HEK293 (cell line): ENCODE results near the gene CPXM2.

Experiments
- CTCF ChIA-PET: fragments of 350-600 bp; formaldehyde crosslinking; extraction: SDS; loops from one replicate; lab custom pipeline; 2021; ENCODE audit warnings: antibody characterized with exemption; lab: Yijun Ruan, JAX
- POLR2A ChIA-PET: fragments of 300-600 bp; formaldehyde crosslinking; extraction: SDS; loops from one replicate; lab custom pipeline; 2020; ENCODE audit warnings: antibody characterized with exemption, inconsistent platforms; lab: Yijun Ruan, JAX
- H3K27ac ChIP-seq: fragments of 200-500 bp; sonication (Bioruptor generic); 2 replicates; pipeline ENCODE4 v1.5.1; 2014; ENCODE audit warnings: low read depth, low read length, control low read depth, inconsistent platforms; ENCODE audit errors: extremely low read depth
- H3K36me3 ChIP-seq, 2 experiments: fragments of 200-500 bp in 1 of 2; sonication (Bioruptor generic) in 1 of 2; 1 replicate in 1 of 2; 2 replicates in 1 of 2; pipeline ENCODE4 v1.5.1; 2014 to 2017; ENCODE audit warnings: inconsistent platforms in 2 of 2, low read length in 2 of 2; ENCODE audit not compliant: control insufficient read depth in 2 of 2, insufficient read depth in 1 of 2
- H3K4me1 ChIP-seq: fragments of 200-500 bp; sonication (Bioruptor generic); 2 replicates; pipeline ENCODE4 v1.5.1; 2014; ENCODE audit warnings: mild to moderate bottlenecking, low read length, inconsistent platforms; ENCODE audit not compliant: control insufficient read depth, insufficient read depth
- H3K4me3 ChIP-seq: 2 replicates; pipeline ENCODE4 v1.5.1; 2011; ENCODE audit warnings: low read depth, mild to moderate bottlenecking, control low read depth, low read length, moderate library complexity
- H3K9me3 ChIP-seq: fragments of 200-500 bp; sonication (Bioruptor generic); 2 replicates; pipeline ENCODE4 v1.5.1; 2014; ENCODE audit warnings: low read depth, low read length, inconsistent platforms; ENCODE audit not compliant: control insufficient read depth, insufficient read depth
- ATF2 ChIP-seq: fragments of 450-650 bp; formaldehyde crosslinking; IDR thresholded peaks from 2 replicates; pipeline ENCODE4 v1.5.1; 2016; ENCODE audit warnings: missing biosample characterization, missing genetic modification characterization, low read depth
- GLIS1 ChIP-seq: fragments of 450-650 bp; formaldehyde crosslinking; IDR thresholded peaks from 2 replicates; pipeline ENCODE4 v1.5.1; 2016; ENCODE audit warnings: missing biosample characterization, missing genetic modification characterization
- OSR2 ChIP-seq: fragments of 450-650 bp; formaldehyde crosslinking; IDR thresholded peaks from 2 replicates; pipeline ENCODE4 v1.5.1; 2016; ENCODE audit warnings: missing biosample characterization, missing genetic modification characterization
- OVOL3 ChIP-seq: fragments of 450-650 bp; formaldehyde crosslinking; IDR thresholded peaks from 2 replicates; pipeline ENCODE4 v1.5.1; 2016; ENCODE audit warnings: missing biosample characterization, missing genetic modification characterization
- PRDM10 ChIP-seq: fragments of 450-650 bp; formaldehyde crosslinking; IDR thresholded peaks from 2 replicates; pipeline ENCODE4 v1.5.1; 2016; ENCODE audit warnings: missing biosample characterization, missing genetic modification characterization
- SCRT1 ChIP-seq: fragments of 450-650 bp; formaldehyde crosslinking; IDR thresholded peaks from 2 replicates; pipeline ENCODE4 v1.5.1; 2016; ENCODE audit warnings: missing biosample characterization, missing genetic modification characterization, borderline replicate concordance
- SCRT2 ChIP-seq: fragments of 450-650 bp; formaldehyde crosslinking; IDR thresholded peaks from 2 replicates; pipeline ENCODE4 v1.5.1; 2016; ENCODE audit warnings: missing biosample characterization, missing genetic modification characterization
- SP3 ChIP-seq: fragments of 450-650 bp; formaldehyde crosslinking; IDR thresholded peaks from 2 replicates; pipeline ENCODE4 v1.5.1; 2016; ENCODE audit warnings: missing biosample characterization, missing genetic modification characterization
- YY2 ChIP-seq: fragments of 450-650 bp; formaldehyde crosslinking; IDR thresholded peaks from 2 replicates; pipeline ENCODE4 v1.5.1; 2016; ENCODE audit warnings: missing biosample characterization, missing genetic modification characterization
- ZBTB21 ChIP-seq: fragments of 450-650 bp; formaldehyde crosslinking; IDR thresholded peaks from 2 replicates; pipeline ENCODE4 v1.5.1; 2017; ENCODE audit warnings: missing biosample characterization, missing genetic modification characterization
- ZBTB44 ChIP-seq: fragments of 450-650 bp; IDR thresholded peaks from 2 replicates; pipeline ENCODE4 v1.5.1; 2018; ENCODE audit warnings: missing biosample characterization, mild to moderate bottlenecking, missing genetic modification characterization
- ZNF146 ChIP-seq: fragments of 450-650 bp; formaldehyde crosslinking; IDR thresholded peaks from 2 replicates; pipeline ENCODE4 v1.5.1; 2016; ENCODE audit warnings: missing biosample characterization, missing genetic modification characterization
- ZNF214 ChIP-seq: fragments of 450-650 bp; formaldehyde crosslinking; IDR thresholded peaks from 2 replicates; pipeline ENCODE4 v1.5.1; 2017; ENCODE audit warnings: missing biosample characterization, mild to moderate bottlenecking, missing genetic modification characterization, borderline replicate concordance
- ZNF398 ChIP-seq: fragments of 450-650 bp; formaldehyde crosslinking; IDR thresholded peaks from 2 replicates; pipeline ENCODE4 v1.5.1; 2017; ENCODE audit warnings: missing biosample characterization, missing genetic modification characterization
- ZNF792 ChIP-seq: fragments of 450-650 bp; formaldehyde crosslinking; IDR thresholded peaks from 2 replicates; pipeline ENCODE4 v1.5.1; 2016; ENCODE audit warnings: missing biosample characterization, missing genetic modification characterization
- ZNF830 ChIP-seq: fragments of 450-650 bp; IDR thresholded peaks from 2 replicates; pipeline ENCODE4 v1.5.0; 2018; ENCODE audit warnings: missing biosample characterization, missing genetic modification characterization, low read depth, mild to moderate bottlenecking, moderate library complexity
- ZSCAN5A ChIP-seq: fragments of 450-650 bp; formaldehyde crosslinking; IDR thresholded peaks from 2 replicates; pipeline ENCODE4 v1.5.1; 2016; ENCODE audit warnings: missing biosample characterization, missing genetic modification characterization
- TF ChIP-seq, protein P1 (sequence below): fragments of 450-650 bp; formaldehyde crosslinking; IDR thresholded peaks from 2 replicates; pipeline ENCODE4 v1.5.1; 2016; ENCODE audit warnings: missing biosample characterization, missing genetic modification characterization, low read depth
- TF ChIP-seq, protein P2 (sequence below): fragments of 450-650 bp; formaldehyde crosslinking; IDR thresholded peaks from 2 replicates; pipeline ENCODE4 v1.5.0; 2017; ENCODE audit warnings: missing biosample characterization, missing genetic modification characterization, borderline replicate concordance

CPXM2 gene

DNA sequence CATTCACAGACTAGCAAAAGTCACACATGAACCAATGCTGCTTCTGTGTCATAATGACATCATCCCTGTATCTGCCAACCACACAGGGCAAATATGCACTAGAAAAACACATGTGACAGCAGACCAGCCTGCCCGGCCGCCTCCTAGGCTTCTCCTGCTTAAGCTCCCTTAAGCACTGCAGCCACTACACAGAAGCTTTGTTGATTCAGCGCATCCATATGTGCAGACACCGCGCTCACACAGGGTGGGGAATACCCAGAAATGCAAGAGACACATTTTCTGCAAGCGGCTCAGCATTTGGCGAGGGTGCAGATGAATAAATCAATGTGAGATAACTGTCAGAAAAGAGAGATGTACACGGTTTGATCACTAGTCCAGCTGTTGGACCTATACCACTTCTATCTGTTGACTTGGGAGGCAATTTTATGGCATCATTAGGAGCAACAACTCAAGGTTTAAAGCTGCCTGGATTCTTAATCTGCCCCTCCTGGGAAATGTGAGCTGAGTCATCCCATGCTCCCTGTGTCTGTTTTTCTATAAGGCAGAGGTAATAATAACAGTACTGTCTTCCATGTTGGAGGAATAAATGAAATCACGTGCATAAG, 33.4 kb downstream of the CPXM2 start:
- no peak overlapping the region for H3K4me3 ChIP-seq
- TF ChIP-seq ATF2 (peak; percentile 86), ZBTB44 (tag by site-specific recombination) (0 out of 2 replicates have a peak, but pooled peaks have one; percentile 35), OSR2 (tag by site-specific recombination) (peak; percentile 68), YY2 (no peak), GLIS1 (peak; percentile 50), ZNF830 (no peak), SCRT2 (tag by site-specific recombination) (0 out of 2 replicates have a peak, but pooled peaks have one; percentile 16), PRDM10 (tag by site-specific recombination) (peak; percentile 33; the same call in 1 of the 2 replicates)
- H3K36me3 ChIP-seq: no peaks in the 10 kb centered on the region
- H3K27ac ChIP-seq: no peak overlapping the region
- no peaks in the 10 kb centered on the region for H3K4me1 ChIP-seq
- no peaks in the 10 kb centered on the region for H3K9me3 ChIP-seq
- CTCF ChIA-PET: interaction anchor here (1.0 kb wide), 1 partner anchor 109 kb away, joined by 3 read pairs; no protein-coding TSS in a partner anchor
- POLR2A ChIA-PET: no interaction called here

GRCh38 chr10:123857616-123858015, 34.0 kb downstream of the CPXM2 start:
- Histone ChIP-seq H3K9me3 (no peaks in the 10 kb centered on the region), H3K36me3 (no peaks in the 10 kb centered on the region), H3K4me1 (no peaks in the 10 kb centered on the region), H3K4me3 (no peak overlapping the region), H3K27ac (no peak overlapping the region)
- POLR2A ChIA-PET: interaction anchor here (0.7 kb wide), 1 partner anchor 12 kb away, joined by 3 read pairs; no protein-coding TSS in a partner anchor
- CTCF ChIA-PET: no interaction called here
- no peak for TF ChIP-seq OVOL3 (tag by site-specific recombination)
- no peak for TF ChIP-seq SCRT1 (tag by site-specific recombination)
- TF ChIP-seq ZSCAN5A (tag by site-specific recombination): no peak
- TF ChIP-seq ZNF398: no peak
- TF ChIP-seq ZBTB21 (tag by site-specific recombination): no peak
- TF ChIP-seq SP3 (tag by site-specific recombination): no peak
- no peak for TF ChIP-seq ZNF146 (tag by site-specific recombination)
- TF ChIP-seq, protein P1, sequence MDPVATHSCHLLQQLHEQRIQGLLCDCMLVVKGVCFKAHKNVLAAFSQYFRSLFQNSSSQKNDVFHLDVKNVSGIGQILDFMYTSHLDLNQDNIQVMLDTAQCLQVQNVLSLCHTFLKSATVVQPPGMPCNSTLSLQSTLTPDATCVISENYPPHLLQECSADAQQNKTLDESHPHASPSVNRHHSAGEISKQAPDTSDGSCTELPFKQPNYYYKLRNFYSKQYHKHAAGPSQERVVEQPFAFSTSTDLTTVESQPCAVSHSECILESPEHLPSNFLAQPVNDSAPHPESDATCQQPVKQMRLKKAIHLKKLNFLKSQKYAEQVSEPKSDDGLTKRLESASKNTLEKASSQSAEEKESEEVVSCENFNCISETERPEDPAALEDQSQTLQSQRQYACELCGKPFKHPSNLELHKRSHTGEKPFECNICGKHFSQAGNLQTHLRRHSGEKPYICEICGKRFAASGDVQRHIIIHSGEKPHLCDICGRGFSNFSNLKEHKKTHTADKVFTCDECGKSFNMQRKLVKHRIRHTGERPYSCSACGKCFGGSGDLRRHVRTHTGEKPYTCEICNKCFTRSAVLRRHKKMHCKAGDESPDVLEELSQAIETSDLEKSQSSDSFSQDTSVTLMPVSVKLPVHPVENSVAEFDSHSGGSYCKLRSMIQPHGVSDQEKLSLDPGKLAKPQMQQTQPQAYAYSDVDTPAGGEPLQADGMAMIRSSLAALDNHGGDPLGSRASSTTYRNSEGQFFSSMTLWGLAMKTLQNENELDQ (tag by site-specific recombination): no peak
- TF ChIP-seq ZNF792 (tag by site-specific recombination): no peak
- no peak for TF ChIP-seq ZNF214 (tag by site-specific recombination)
- TF ChIP-seq, protein P2, sequence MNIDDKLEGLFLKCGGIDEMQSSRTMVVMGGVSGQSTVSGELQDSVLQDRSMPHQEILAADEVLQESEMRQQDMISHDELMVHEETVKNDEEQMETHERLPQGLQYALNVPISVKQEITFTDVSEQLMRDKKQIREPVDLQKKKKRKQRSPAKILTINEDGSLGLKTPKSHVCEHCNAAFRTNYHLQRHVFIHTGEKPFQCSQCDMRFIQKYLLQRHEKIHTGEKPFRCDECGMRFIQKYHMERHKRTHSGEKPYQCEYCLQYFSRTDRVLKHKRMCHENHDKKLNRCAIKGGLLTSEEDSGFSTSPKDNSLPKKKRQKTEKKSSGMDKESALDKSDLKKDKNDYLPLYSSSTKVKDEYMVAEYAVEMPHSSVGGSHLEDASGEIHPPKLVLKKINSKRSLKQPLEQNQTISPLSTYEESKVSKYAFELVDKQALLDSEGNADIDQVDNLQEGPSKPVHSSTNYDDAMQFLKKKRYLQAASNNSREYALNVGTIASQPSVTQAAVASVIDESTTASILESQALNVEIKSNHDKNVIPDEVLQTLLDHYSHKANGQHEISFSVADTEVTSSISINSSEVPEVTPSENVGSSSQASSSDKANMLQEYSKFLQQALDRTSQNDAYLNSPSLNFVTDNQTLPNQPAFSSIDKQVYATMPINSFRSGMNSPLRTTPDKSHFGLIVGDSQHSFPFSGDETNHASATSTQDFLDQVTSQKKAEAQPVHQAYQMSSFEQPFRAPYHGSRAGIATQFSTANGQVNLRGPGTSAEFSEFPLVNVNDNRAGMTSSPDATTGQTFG: no peak
